COLO668 (cell line): ENCODE results near the gene PLA2G2A.

ENCODE experiments used
- DNase-seq: peaks from one replicate; lab custom pipeline; 2025; ENCODE audit not compliant: unreplicated experiment; lab: John Stamatoyannopoulos, UW

The PLA2G2A gene

GRCh38 chr1:19974822-19975416 is 4.5 kb downstream of the PLA2G2A start:
- DNase-seq: no peak

GRCh38 chr1:19973616-19974015 is 5.8 kb downstream of the PLA2G2A start:
- no peak for DNase-seq

GRCh38 chr1:19971664-19972063 is 7.8 kb downstream of the PLA2G2A start:
- no peak for DNase-seq

GRCh38 chr1:19969898-19970660 is 9.3 kb downstream of the PLA2G2A start:
- no peak for DNase-seq

GRCh38 chr1:19967808-19968207 is 11.6 kb downstream of the PLA2G2A start:
- DNase-seq: no peak

- no peak for DNase-seq
Measured at GRCh38 chr1:19964542-19964941, 14.9 kb downstream of the PLA2G2A start.

GRCh38 chr1:19963636-19964035 is 15.8 kb downstream of the PLA2G2A start:
- DNase-seq: no peak

- DNase-seq: no peak
Measured at GRCh38 chr1:19960591-19960990, 18.8 kb downstream of the PLA2G2A start.

- no peak for DNase-seq
Measured at GRCh38 chr1:19957779-19958178, 21.6 kb downstream of the PLA2G2A start.

GRCh38 chr1:19955534-19956170 is 23.8 kb downstream of the PLA2G2A start:
- no peak for DNase-seq

- DNase-seq: no peak
Measured at GRCh38 chr1:19954059-19954458, 25.4 kb downstream of the PLA2G2A start.

- no peak for DNase-seq
Measured at GRCh38 chr1:19949016-19949415, 30.4 kb downstream of the PLA2G2A start.

GRCh38 chr1:19946971-19947370 is 32.4 kb downstream of the PLA2G2A start:
- no peak for DNase-seq

GRCh38 chr1:19946331-19946751 is 33.1 kb downstream of the PLA2G2A start:
- no peak for DNase-seq

GRCh38 chr1:19945914-19946313 is 33.5 kb downstream of the PLA2G2A start:
- no peak for DNase-seq

GRCh38 chr1:19942657-19943056 is 36.8 kb downstream of the PLA2G2A start:
- no peak for DNase-seq

GRCh38 chr1:19942088-19942487 is 37.3 kb downstream of the PLA2G2A start:
- no peak for DNase-seq

- DNase-seq: no peak
Measured at GRCh38 chr1:19941206-19941568, 38.2 kb downstream of the PLA2G2A start.

- DNase-seq: no peak
Measured at GRCh38 chr1:19940486-19941205, 38.8 kb downstream of the PLA2G2A start.

- DNase-seq: no peak
Measured at GRCh38 chr1:19938472-19938871, 40.9 kb downstream of the PLA2G2A start.

GRCh38 chr1:19936061-19936750 is 43.2 kb downstream of the PLA2G2A start:
- no peak for DNase-seq
